CD4-positive, alpha-beta memory T cell (primary cell): ENCODE measurements around the gene AFMID. TPM values are rescaled to one million over a fixed set of nuclear protein-coding genes. Genes with fewer than 3 reads are reported as not detected.
"Not testable (repeated sequence)": the region's sequence is repeated elsewhere in the genome, so short reads cannot be mapped to it uniquely, and the experiment has no call there.

Experiments
- CTCF ChIA-PET: fragments of 350-600 bp; sonication (Branson Sonifier 250); formaldehyde crosslinking; loops from one replicate; lab custom pipeline; 2021; ENCODE audit warnings: inconsistent platforms; ENCODE audit not compliant: partially characterized antibody; lab: Charles Lee
- POLR2A ChIA-PET: fragments of 350-600 bp; sonication (Branson Sonifier 250); formaldehyde crosslinking; loops from one replicate; lab custom pipeline; 2021; ENCODE audit not compliant: partially characterized antibody; lab: Charles Lee
- DNase-seq, 5 donors: peaks; one replicate each; pipeline versions ENCODE4 v3.0.0 to v3.0.0-alpha.2; 2020 to 2022; ENCODE audit warnings: mixed read lengths in 1 of 5
- H3K27ac ChIP-seq: one replicate; pipeline ENCODE4 v1.7.0; 2013; ENCODE audit warnings: low read depth, low read length
- H3K27me3 ChIP-seq: 2 replicates; pipeline ENCODE4 v1.7.0; 2013; ENCODE audit warnings: mild to moderate bottlenecking, low read length, moderate library complexity; ENCODE audit not compliant: insufficient read depth
- H3K36me3 ChIP-seq: 2 replicates; pipeline ENCODE4 v1.7.0; 2013; ENCODE audit warnings: mild to moderate bottlenecking, low read length, moderate library complexity; ENCODE audit not compliant: insufficient read depth
- H3K4me1 ChIP-seq: 2 replicates; pipeline ENCODE4 v1.7.0; 2013; ENCODE audit warnings: mild to moderate bottlenecking, low read length, moderate library complexity; ENCODE audit not compliant: insufficient read depth
- H3K4me3 ChIP-seq, 2 donors: one replicate each; pipeline ENCODE4 v1.7.0; 2013; ENCODE audit warnings: low read length in 2 of 2, mild to moderate bottlenecking in 1 of 2
- H3K9me3 ChIP-seq, 2 donors: one replicate each; pipeline ENCODE4 v1.7.0; 2013; ENCODE audit warnings: low read length in 2 of 2, control low read depth in 1 of 2; ENCODE audit not compliant: control insufficient read depth in 1 of 2
- H3K27ac Mint-ChIP-seq, 7 donors: one replicate each; pipeline ENCODE4 v1.8.0; 2020 to 2021; ENCODE audit warnings: mixed read lengths in 7 of 7, mild to moderate bottlenecking in 6 of 7, inconsistent platforms in 3 of 7, moderate library complexity in 3 of 7
- H3K27me3 Mint-ChIP-seq, 2 donors: one replicate each; pipeline ENCODE4 v1.8.0; 2020 to 2021; ENCODE audit warnings: mixed read lengths in 2 of 2
- H3K36me3 Mint-ChIP-seq, 2 donors: one replicate each; pipeline ENCODE4 v1.8.0; 2020 to 2021; ENCODE audit warnings: mixed read lengths in 2 of 2, inconsistent platforms in 1 of 2, mild to moderate bottlenecking in 1 of 2
- H3K4me1 Mint-ChIP-seq, 4 donors: one replicate each; pipeline ENCODE4 v1.8.0; 2020 to 2021; ENCODE audit warnings: mixed read lengths in 4 of 4, mild to moderate bottlenecking in 1 of 4
- H3K4me3 Mint-ChIP-seq, 8 donors: one replicate each; pipeline ENCODE4 v1.8.0; 2020 to 2021; ENCODE audit warnings: mixed read lengths in 8 of 8, mild to moderate bottlenecking in 7 of 8, moderate library complexity in 6 of 8, inconsistent platforms in 3 of 8
- H3K9me3 Mint-ChIP-seq, 8 donors: one replicate each; pipeline ENCODE4 v1.8.0; 2020 to 2021; ENCODE audit warnings: mixed read lengths in 8 of 8, mild to moderate bottlenecking in 5 of 8, inconsistent platforms in 3 of 8, moderate library complexity in 1 of 8
- intact Hi-C: fragments of 100-400 bp; cut with micrococcal nuclease; formaldehyde crosslinking; loops from one replicate; pipeline ENCODE4 v1.15.1; 2023
- polyA plus RNA-seq, 2 donors: library from polyadenylated mRNA; unstranded; fragments of 300-500 nt; fragmentation: Illumina TruSeq; gene quantifications; one replicate each; pipeline ENCODE4 v1.2.3, GENCODE V29; 2021
- total RNA-seq, 2 experiments: library from RNA; stranded (reverse); gene quantifications; one replicate each; pipeline ENCODE4 v1.2.3, GENCODE V29; 2021

The AFMID gene
- total and polyA plus RNA-seq, 4 experiments from 2014 or later, result 2.2 to 3.8 (median 3.6) TPM; not detected in 1

- H3K9me3 Mint-ChIP-seq, H3K4me3 ChIP-seq, H3K27ac ChIP-seq, H3K27ac Mint-ChIP-seq, H3K36me3 ChIP-seq, H3K4me3 Mint-ChIP-seq, CTCF ChIA-PET, H3K4me1 Mint-ChIP-seq, DNase-seq, H3K9me3 ChIP-seq, intact Hi-C loops, H3K36me3 Mint-ChIP-seq, H3K4me1 ChIP-seq, POLR2A ChIA-PET: not testable (repeated sequence)
- H3K27me3 Mint-ChIP-seq, result peaks cover 8 to 15% of the 10 kb centered on the region in 2 donors
- peaks cover 12% of the 10 kb centered on the region for H3K27me3 ChIP-seq
These were observed 47.9 kb downstream of the AFMID start for GRCh38 chr17:78235022-78235421.

- ChIA-PET POLR2A (no interaction called here), CTCF (no interaction called here)
- Mint-ChIP-seq H3K4me1 (peaks cover 0 to 7% (median 2%) of the 10 kb centered on the region in 4 donors), H3K9me3 (no peaks in the 10 kb centered on the region), H3K27ac (no peak overlapping the region), H3K4me3 (no peak overlapping the region), H3K27me3 (peaks cover 8 to 11% of the 10 kb centered on the region in 2 donors), H3K36me3 (no peaks in the 10 kb centered on the region)
- intact Hi-C loops, result no loop called here
- DNase-seq, result no peak
- peaks cover 3% of the 10 kb centered on the region for H3K4me1 ChIP-seq
- peaks cover 11% of the 10 kb centered on the region for H3K27me3 ChIP-seq
- no peak overlapping the region for H3K27ac ChIP-seq
- H3K9me3 ChIP-seq, result no peaks in the 10 kb centered on the region
- H3K4me3 ChIP-seq, result no peak overlapping the region
- H3K36me3 ChIP-seq, result no peaks in the 10 kb centered on the region
These were observed 48.7 kb downstream of the AFMID start for GRCh38 chr17:78235885-78236284.

GRCh38 chr17:78236362-78237127 lies 49.4 kb downstream of the AFMID start:
- no peak for DNase-seq
- no peaks in the 10 kb centered on the region for H3K36me3 ChIP-seq
- H3K4me1 ChIP-seq, result peaks cover 3% of the 10 kb centered on the region
- no peaks in the 10 kb centered on the region for H3K9me3 ChIP-seq
- Mint-ChIP-seq H3K4me1 (peaks cover 0 to 7% (median 2%) of the 10 kb centered on the region in 4 donors), H3K27me3 (peaks cover 8% of the 10 kb centered on the region in 2 donors), H3K4me3 (no peak overlapping the region), H3K36me3 (no peaks in the 10 kb centered on the region), H3K9me3 (no peaks in the 10 kb centered on the region), H3K27ac (no peak overlapping the region)
- intact Hi-C loops, result no loop called here
- no peak overlapping the region for H3K4me3 ChIP-seq
- ChIA-PET CTCF (interaction anchor here (1.2 kb wide), 1 partner anchor 13 kb away, joined by 3 read pairs; no protein-coding TSS in a partner anchor), POLR2A (interaction anchor here (1.1 kb wide), 1 partner anchor 14 kb away, joined by 3 read pairs; no protein-coding TSS in a partner anchor)
- H3K27me3 ChIP-seq, result peaks cover 9% of the 10 kb centered on the region
- H3K27ac ChIP-seq, result no peak overlapping the region

GRCh38 chr17:78237401-78238012 lies 50.3 kb downstream of the AFMID start:
- Histone ChIP-seq H3K27ac (no peak overlapping the region), H3K4me3 (no peak overlapping the region), H3K36me3 (no peaks in the 10 kb centered on the region), H3K27me3 (peaks cover 5% of the 10 kb centered on the region), H3K4me1 (peaks cover 3% of the 10 kb centered on the region), H3K9me3 (no peaks in the 10 kb centered on the region)
- Mint-ChIP-seq H3K4me3 (no peak overlapping the region), H3K27me3 (peaks cover 5% of the 10 kb centered on the region in 2 donors), H3K27ac (no peak overlapping the region), H3K9me3 (no peaks in the 10 kb centered on the region), H3K36me3 (no peaks in the 10 kb centered on the region), H3K4me1 (peaks cover 0 to 4% (median 2%) of the 10 kb centered on the region in 4 donors)
- intact Hi-C loops, result no loop called here
- POLR2A ChIA-PET, result interaction anchor here (1.1 kb wide), 1 partner anchor 13 kb away, joined by 3 read pairs; no protein-coding TSS in a partner anchor
- DNase-seq, result no peak
- CTCF ChIA-PET, result interaction anchor here (1.2 kb wide), 1 partner anchor 12 kb away, joined by 3 read pairs; no protein-coding TSS in a partner anchor

GRCh38 chr17:78238823-78239488 lies 51.8 kb downstream of the AFMID start:
- no peak for DNase-seq
- ChIA-PET CTCF (interaction anchor here (0.6 to 1.3 kb wide), 2 partner anchors 183 to 473 kb away, joined by 4 read pairs; no protein-coding TSS in a partner anchor), POLR2A (no interaction called here)
- Histone ChIP-seq H3K27ac (no peak overlapping the region), H3K4me3 (no peak overlapping the region), H3K36me3 (no peaks in the 10 kb centered on the region), H3K9me3 (no peaks in the 10 kb centered on the region), H3K27me3 (no peaks in the 10 kb centered on the region), H3K4me1 (no peaks in the 10 kb centered on the region)
- Mint-ChIP-seq H3K36me3 (no peaks in the 10 kb centered on the region), H3K4me3 (no peak overlapping the region), H3K9me3 (no peaks in the 10 kb centered on the region), H3K4me1 (no peaks in the 10 kb centered on the region), H3K27me3 (no peaks in the 10 kb centered on the region), H3K27ac (no peak overlapping the region)
- intact Hi-C loops, result no loop called here

- H3K36me3 Mint-ChIP-seq, result no peaks in the 10 kb centered on the region
- DNase-seq, result no peak
- CTCF ChIA-PET, result interaction anchor here (0.6 to 1.3 kb wide), 2 partner anchors 182 to 472 kb away, joined by 4 read pairs; no protein-coding TSS in a partner anchor
- POLR2A ChIA-PET, result no interaction called here
- no peak overlapping the region for H3K27ac ChIP-seq
- intact Hi-C loops, result no loop called here
- H3K36me3 ChIP-seq, result no peaks in the 10 kb centered on the region
- H3K9me3 Mint-ChIP-seq, result no peaks in the 10 kb centered on the region
- H3K27me3 ChIP-seq, result no peaks in the 10 kb centered on the region
- H3K9me3 ChIP-seq, result no peaks in the 10 kb centered on the region
- H3K4me1 ChIP-seq, result no peaks in the 10 kb centered on the region
- H3K27ac Mint-ChIP-seq, result no peak overlapping the region
- H3K4me3 ChIP-seq, result no peak overlapping the region
- H3K4me1 Mint-ChIP-seq, result no peaks in the 10 kb centered on the region
- no peak overlapping the region for H3K4me3 Mint-ChIP-seq
- H3K27me3 Mint-ChIP-seq, result no peaks in the 10 kb centered on the region
These were observed 52.3 kb downstream of the AFMID start for GRCh38 chr17:78239489-78239931.
